MM.1S (cell line): ENCODE data around the gene PYGM.

Experiments
- EZH2 ChIP-seq: fragments of 300-600 bp; sonication (generic); optimal IDR thresholded peaks from 2 replicates; pipeline ENCODE3; 2017; ENCODE audit warnings: low read depth, mild to moderate bottlenecking, antibody characterized with exemption, low read length, mixed read lengths
- TF ChIP-seq, protein P1 (sequence below): fragments of 300-600 bp; sonication (generic); IDR thresholded peaks from 2 replicates; pipeline ENCODE4 v1.5.1; 2016; ENCODE audit warnings: antibody characterized with exemption, low read length, mixed read lengths

DNA sequence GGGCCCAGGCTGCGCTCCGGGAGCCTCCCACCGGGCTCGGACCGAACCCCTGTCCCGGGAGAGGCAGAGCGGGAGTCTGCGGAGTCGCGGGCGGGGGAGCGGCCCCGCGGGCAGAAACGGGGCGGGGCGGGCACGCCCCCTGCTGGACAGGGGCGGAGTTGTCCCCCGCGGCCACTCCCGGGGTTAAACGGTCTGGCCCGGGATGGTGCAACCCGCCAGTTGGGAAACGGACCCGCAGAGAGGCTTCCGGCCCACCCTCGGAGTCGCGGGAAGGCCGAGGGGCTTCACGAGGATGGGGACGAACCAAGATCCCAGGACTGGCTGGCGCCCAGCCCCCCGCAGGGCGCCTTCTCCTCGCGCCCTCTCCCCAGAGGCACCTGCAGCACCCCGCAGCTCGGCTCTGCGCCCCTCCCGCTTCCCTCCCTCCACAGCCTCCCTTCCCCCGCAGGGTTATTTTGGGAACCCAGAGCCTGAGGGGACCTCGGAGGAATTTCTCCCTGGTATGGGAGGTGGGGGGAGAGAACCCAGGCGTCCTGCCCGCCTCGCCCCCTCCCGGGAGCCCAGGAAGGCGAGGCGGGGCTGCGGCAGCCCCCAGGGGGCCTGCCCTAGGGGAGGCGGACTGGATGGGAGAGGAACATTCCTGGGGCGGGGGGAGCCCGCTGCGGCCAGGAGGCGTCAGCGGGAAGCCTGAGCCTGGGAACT lies 16.7 kb downstream of the PYGM start:
- TF ChIP-seq, protein P1, sequence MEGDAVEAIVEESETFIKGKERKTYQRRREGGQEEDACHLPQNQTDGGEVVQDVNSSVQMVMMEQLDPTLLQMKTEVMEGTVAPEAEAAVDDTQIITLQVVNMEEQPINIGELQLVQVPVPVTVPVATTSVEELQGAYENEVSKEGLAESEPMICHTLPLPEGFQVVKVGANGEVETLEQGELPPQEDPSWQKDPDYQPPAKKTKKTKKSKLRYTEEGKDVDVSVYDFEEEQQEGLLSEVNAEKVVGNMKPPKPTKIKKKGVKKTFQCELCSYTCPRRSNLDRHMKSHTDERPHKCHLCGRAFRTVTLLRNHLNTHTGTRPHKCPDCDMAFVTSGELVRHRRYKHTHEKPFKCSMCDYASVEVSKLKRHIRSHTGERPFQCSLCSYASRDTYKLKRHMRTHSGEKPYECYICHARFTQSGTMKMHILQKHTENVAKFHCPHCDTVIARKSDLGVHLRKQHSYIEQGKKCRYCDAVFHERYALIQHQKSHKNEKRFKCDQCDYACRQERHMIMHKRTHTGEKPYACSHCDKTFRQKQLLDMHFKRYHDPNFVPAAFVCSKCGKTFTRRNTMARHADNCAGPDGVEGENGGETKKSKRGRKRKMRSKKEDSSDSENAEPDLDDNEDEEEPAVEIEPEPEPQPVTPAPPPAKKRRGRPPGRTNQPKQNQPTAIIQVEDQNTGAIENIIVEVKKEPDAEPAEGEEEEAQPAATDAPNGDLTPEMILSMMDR: peak; percentile 80
- TF ChIP-seq EZH2: no peak
